Hair follicle dermal papilla cell (primary cell): Measurements from ENCODE around the gene OR5M3. TPM values are rescaled to one million over a fixed set of nuclear protein-coding genes. Genes with fewer than 3 reads are reported as not detected.

ENCODE experiments used
- total RNA-seq: library from RNA; depleted of rRNA; stranded (reverse); fragments of >200 nt; gene quantifications from 2 replicates; pipeline ENCODE4 v1.2.3, GENCODE V29; 2012

OR5M3 gene
- total RNA-seq = not detected in 2 replicates

GRCh38 chr11:56473252-56473651 is at the start of gene OR5M3:
TSS of gene OR5M3 (minus strand) at chr11:56473352. CDS start at chr11:56470497, 2,855 bp downstream.

GRCh38 chr11:56491270-56491669 is 18.1 kb upstream of the OR5M3 start, which contains the start of gene OR5M8:
TSS of gene OR5M8 (minus strand) at chr11:56491370. CDS start at chr11:56491370, 0 bp downstream.

Other genes with a start within 250 kb of the OR5M3 start
- not detected in 2 replicates for gene OR5T2, start 239.1 kb downstream of the OR5M3 start, total RNA-seq
- not detected in 2 replicates for gene OR5T3, start 221.1 kb downstream of the OR5M3 start, total RNA-seq
- not detected in 2 replicates for gene OR5T1, start 199.2 kb downstream of the OR5M3 start, total RNA-seq
- not detected in 2 replicates for gene OR8H1, start 181.1 kb downstream of the OR5M3 start, total RNA-seq
- not detected in 2 replicates for gene OR8K3, start 158.2 kb downstream of the OR5M3 start, total RNA-seq
- not detected in 2 replicates for gene OR8K1, start 127.3 kb downstream of the OR5M3 start, total RNA-seq
- not detected in 2 replicates for gene OR8J1, start 119.1 kb downstream of the OR5M3 start, total RNA-seq
- not detected in 2 replicates for gene OR8U1, start 97.7 kb downstream of the OR5M3 start, total RNA-seq
- gene OR5AL1, start 60.7 kb downstream of the OR5M3 start, total RNA-seq = not detected in 2 replicates
- gene OR5M8, start 18.0 kb upstream of the OR5M3 start, total RNA-seq = not detected in 2 replicates
- not detected in 2 replicates for gene OR5M11, start 69.9 kb upstream of the OR5M3 start, total RNA-seq
- gene OR5M10, start 104.4 kb upstream of the OR5M3 start, total RNA-seq = not detected in 2 replicates
- gene OR5M1, start 141.5 kb upstream of the OR5M3 start, total RNA-seq = not detected in 2 replicates
- gene OR5AP2, start 169.1 kb upstream of the OR5M3 start, total RNA-seq = not detected in 2 replicates
- gene OR5AR1, start 190.3 kb upstream of the OR5M3 start, total RNA-seq = not detected in 2 replicates
- not detected in 2 replicates for gene OR9G1, start 225.7 kb upstream of the OR5M3 start, total RNA-seq